Uterus (tissue), 2 donors: ENCODE data around the gene MYH15.

Source experiments
- POLR2A ChIP-seq, 2 donors: fragments of 450-650 bp; IDR thresholded peaks; one replicate each; pipeline ENCODE4 v1.6.1; 2016; ENCODE audit warnings: antibody characterized with exemption in 2 of 2, mild to moderate bottlenecking in 1 of 2, moderate library complexity in 1 of 2
- TF ChIP-seq, protein P1 (sequence below), 4 experiments: fragments of 200-600 bp in 2 of 4; fragments of 450-650 bp in 2 of 4; sonication (generic) in 2 of 4; IDR thresholded peaks; one replicate each; pipeline ENCODE4 v1.5.1; 2016 to 2019; ENCODE audit warnings: antibody characterized with exemption in 4 of 4, mild to moderate bottlenecking in 2 of 4, moderate library complexity in 1 of 4

DNA sequence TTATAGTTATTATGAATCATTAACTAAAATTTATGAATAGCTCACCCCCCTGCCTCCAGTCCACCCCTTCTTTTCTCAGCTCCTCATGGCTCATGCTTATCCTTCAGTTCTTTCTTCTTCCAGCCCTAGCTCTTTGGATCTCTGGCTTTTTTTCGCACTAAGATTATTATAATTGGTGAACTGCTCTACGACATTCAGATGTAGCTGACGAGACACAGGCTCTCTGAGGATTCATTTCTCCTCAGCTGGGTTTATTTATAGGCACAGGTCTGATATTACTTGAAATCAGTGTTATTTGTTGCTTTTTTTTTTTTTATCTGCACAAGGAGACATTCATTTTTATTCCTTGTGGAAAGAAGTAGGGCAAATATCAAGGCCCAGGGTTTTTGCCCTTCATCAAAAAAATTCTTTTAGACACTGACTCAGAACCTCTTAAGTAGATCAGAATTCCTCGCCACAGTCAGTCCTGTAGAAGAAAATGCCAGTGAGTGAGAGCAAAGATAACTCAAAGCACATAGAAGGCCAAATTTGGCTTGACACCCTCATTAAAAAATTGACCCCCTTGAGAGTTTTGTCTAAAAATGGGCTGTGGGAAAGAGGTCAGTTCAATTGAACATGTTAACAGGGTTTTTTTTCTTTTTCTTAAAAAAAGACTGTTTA, 106.6 kb downstream of the MYH15 start:
- TF ChIP-seq, protein P1, sequence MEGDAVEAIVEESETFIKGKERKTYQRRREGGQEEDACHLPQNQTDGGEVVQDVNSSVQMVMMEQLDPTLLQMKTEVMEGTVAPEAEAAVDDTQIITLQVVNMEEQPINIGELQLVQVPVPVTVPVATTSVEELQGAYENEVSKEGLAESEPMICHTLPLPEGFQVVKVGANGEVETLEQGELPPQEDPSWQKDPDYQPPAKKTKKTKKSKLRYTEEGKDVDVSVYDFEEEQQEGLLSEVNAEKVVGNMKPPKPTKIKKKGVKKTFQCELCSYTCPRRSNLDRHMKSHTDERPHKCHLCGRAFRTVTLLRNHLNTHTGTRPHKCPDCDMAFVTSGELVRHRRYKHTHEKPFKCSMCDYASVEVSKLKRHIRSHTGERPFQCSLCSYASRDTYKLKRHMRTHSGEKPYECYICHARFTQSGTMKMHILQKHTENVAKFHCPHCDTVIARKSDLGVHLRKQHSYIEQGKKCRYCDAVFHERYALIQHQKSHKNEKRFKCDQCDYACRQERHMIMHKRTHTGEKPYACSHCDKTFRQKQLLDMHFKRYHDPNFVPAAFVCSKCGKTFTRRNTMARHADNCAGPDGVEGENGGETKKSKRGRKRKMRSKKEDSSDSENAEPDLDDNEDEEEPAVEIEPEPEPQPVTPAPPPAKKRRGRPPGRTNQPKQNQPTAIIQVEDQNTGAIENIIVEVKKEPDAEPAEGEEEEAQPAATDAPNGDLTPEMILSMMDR (IDR thresholded peaks at IDR 0.05): no peak
- TF ChIP-seq POLR2A (IDR thresholded peaks at IDR 0.05): no peak
